Activated CD8-positive, alpha-beta T cell treated with anti-CD3 and anti-CD28 coated beads for 36 hours (primary cell): ENCODE data around the gene LMF1. TPM values are rescaled to one million over a fixed set of nuclear protein-coding genes. Genes with fewer than 3 reads are reported as not detected.

Source experiments
- ATAC-seq: fragments of 200-7000 bp; cut with Tn5 transposase; one replicate; pipeline ENCODE4 v1.10.0; 2021; ENCODE audit warnings: mild to moderate bottlenecking, moderate library complexity
- CTCF ChIA-PET: fragments of 350-600 bp; sonication (Branson Sonifier 250); formaldehyde crosslinking; loops from one replicate; lab custom pipeline; 2021; ENCODE audit warnings: antibody characterized with exemption; lab: Charles Lee
- POLR2A ChIA-PET: fragments of 350-600 bp; sonication (Branson Sonifier 250); formaldehyde crosslinking; loops from one replicate; lab custom pipeline; 2021; ENCODE audit warnings: antibody characterized with exemption; lab: Charles Lee
- DNase-seq: peaks from one replicate; pipeline ENCODE4 v3.0.0-alpha.2; 2020
- H3K27ac Mint-ChIP-seq: one replicate; pipeline ENCODE4 v1.8.0; 2021; ENCODE audit warnings: mild to moderate bottlenecking, mixed read lengths
- H3K27me3 Mint-ChIP-seq: one replicate; pipeline ENCODE4 v1.8.0; 2021; ENCODE audit warnings: mixed read lengths
- H3K36me3 Mint-ChIP-seq: one replicate; pipeline ENCODE4 v1.8.0; 2021; ENCODE audit warnings: low read depth, mixed read lengths
- H3K4me1 Mint-ChIP-seq: one replicate; pipeline ENCODE4 v1.8.0; 2021; ENCODE audit warnings: low read depth, mixed read lengths
- H3K4me3 Mint-ChIP-seq: one replicate; pipeline ENCODE4 v1.8.0; 2021; ENCODE audit warnings: mild to moderate bottlenecking, moderate library complexity, mixed read lengths
- H3K9me3 Mint-ChIP-seq: one replicate; pipeline ENCODE4 v1.8.0; 2021; ENCODE audit warnings: mixed read lengths
- intact Hi-C: fragments of 100-400 bp; cut with micrococcal nuclease; formaldehyde crosslinking; loops from one replicate; pipeline ENCODE4 v1.10.0; 2022
- total RNA-seq, 2 experiments: library from RNA; stranded (reverse); gene quantifications; one replicate each; pipeline ENCODE4 v1.2.3, GENCODE V29; 2021
- TF ChIP-seq, protein P1 (sequence below): fragments of 200-600 bp; IDR thresholded peaks from one replicate; pipeline ENCODE4 v1.8.0; 2022; ENCODE audit warnings: antibody characterized with exemption, mild to moderate bottlenecking

LMF1 gene
- total RNA-seq, 2 experiments from 2014 or later: 8.7 to 9.7 TPM

DNA sequence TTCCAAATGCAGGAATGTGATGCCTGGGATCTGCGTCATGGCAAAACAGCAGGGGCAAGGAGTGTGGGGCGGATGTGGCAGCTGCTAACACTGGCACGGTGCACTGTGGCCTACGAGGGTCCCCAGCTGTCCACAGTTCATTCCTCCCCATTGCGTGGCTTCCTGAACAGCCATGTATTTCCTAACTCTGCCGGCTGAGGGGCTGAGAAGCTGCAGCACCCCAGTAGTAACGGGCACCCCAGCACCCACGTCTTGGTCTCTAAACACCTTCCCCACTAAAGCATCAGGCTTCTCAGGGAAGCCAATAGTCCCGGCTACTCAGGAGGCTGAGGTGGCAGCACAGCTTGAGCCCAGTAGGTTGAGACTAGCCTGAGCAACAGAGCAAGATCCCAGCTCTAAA is 47.6 kb downstream of the LMF1 start:
- ATAC-seq: no peak
- ChIA-PET POLR2A (no interaction called here), CTCF (no interaction called here)
- DNase-seq: no peak
- no peak overlapping the region for H3K4me3 Mint-ChIP-seq
- no peaks in the 10 kb centered on the region for H3K4me1 Mint-ChIP-seq
- H3K27me3 Mint-ChIP-seq: no peaks in the 10 kb centered on the region
- intact Hi-C loops: no loop called here
- TF ChIP-seq, protein P1, sequence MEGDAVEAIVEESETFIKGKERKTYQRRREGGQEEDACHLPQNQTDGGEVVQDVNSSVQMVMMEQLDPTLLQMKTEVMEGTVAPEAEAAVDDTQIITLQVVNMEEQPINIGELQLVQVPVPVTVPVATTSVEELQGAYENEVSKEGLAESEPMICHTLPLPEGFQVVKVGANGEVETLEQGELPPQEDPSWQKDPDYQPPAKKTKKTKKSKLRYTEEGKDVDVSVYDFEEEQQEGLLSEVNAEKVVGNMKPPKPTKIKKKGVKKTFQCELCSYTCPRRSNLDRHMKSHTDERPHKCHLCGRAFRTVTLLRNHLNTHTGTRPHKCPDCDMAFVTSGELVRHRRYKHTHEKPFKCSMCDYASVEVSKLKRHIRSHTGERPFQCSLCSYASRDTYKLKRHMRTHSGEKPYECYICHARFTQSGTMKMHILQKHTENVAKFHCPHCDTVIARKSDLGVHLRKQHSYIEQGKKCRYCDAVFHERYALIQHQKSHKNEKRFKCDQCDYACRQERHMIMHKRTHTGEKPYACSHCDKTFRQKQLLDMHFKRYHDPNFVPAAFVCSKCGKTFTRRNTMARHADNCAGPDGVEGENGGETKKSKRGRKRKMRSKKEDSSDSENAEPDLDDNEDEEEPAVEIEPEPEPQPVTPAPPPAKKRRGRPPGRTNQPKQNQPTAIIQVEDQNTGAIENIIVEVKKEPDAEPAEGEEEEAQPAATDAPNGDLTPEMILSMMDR: no peak
- H3K9me3 Mint-ChIP-seq: peaks cover 4% of the 10 kb centered on the region
- peaks cover 16% of the 10 kb centered on the region for H3K36me3 Mint-ChIP-seq
- H3K27ac Mint-ChIP-seq: no peak overlapping the region

DNA sequence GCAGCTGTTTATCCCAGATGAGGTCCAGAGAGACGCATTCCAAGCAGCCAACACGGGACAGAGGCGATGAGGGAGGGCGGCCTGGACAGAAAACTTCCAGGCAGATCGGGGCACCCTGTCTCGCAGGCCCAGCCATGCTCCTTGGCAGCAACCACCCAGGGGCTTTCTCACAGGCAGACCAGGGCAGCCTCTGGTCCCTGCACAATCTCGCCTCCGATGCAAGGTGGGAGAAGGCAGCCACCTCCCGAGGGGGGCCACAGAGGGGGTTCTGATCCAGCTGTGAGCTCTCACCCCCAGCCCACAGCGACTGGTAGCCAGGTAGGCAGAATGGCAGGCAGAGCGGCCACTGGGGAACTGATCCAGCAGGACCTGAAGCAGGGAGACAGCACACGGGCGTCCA is 48.7 kb downstream of the LMF1 start:
- Mint-ChIP-seq H3K4me1 (no peaks in the 10 kb centered on the region), H3K4me3 (no peak overlapping the region), H3K27me3 (no peaks in the 10 kb centered on the region), H3K9me3 (peaks cover 4% of the 10 kb centered on the region), H3K27ac (no peak overlapping the region), H3K36me3 (peaks cover 16% of the 10 kb centered on the region)
- ChIA-PET CTCF (no interaction called here), POLR2A (no interaction called here)
- no peak for ATAC-seq
- TF ChIP-seq, protein P1: no peak
- no peak for DNase-seq
- intact Hi-C loops: no loop called here

DNA sequence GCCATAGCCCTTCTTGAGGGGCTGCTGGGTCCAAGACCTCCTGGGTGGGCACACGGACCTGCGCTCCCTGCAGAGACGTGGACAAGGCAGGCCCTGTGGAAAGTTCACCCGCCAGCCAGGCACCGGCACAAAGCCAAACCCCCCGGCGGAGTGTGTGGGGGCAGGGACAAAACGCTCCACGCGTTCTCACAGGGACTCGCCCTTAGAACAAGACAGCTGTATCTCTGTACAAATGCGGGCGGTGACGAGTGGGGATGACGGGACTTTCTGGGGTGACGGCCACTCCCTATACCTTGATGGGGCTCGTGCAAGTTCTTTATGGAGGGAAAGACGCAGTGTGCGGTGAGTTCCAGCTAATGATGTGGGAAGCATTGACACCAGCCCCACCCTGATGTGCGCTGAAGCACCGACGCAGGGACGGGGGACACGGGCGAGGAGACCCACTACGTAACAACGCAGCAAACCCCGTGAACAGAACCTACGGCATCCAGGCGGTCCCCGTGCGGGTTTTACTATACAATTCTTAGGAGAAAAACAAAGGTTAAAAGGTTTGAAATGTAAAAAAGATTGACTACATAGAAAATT is 49.4 kb downstream of the LMF1 start:
- Mint-ChIP-seq H3K27me3 (no peaks in the 10 kb centered on the region), H3K4me1 (no peaks in the 10 kb centered on the region), H3K27ac (no peak overlapping the region), H3K9me3 (peaks cover 4% of the 10 kb centered on the region), H3K4me3 (no peak overlapping the region), H3K36me3 (peaks cover 15% of the 10 kb centered on the region)
- ChIA-PET POLR2A (no interaction called here), CTCF (no interaction called here)
- ATAC-seq: no peak
- intact Hi-C loops: no loop called here
- no peak for DNase-seq
- TF ChIP-seq, protein P1: no peak

DNA sequence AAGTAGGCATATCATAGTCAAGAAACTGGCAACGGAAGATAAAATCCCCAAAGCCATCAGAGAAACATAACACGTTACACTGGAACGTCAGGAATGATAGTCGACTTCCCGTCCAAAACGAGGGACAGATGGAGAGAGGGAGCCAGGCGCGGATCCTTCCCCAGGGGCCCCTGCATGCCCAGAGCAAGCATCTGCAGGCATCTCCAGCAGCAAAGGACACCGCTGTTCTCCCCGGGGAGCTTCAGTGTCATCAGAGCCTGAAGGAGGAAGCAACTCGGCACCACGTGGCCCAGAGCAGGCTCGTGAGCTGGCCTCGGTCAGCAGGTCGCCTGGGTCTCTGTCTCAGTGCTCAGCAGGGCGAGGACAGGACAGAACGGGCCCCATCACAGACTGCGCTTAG is 50.1 kb downstream of the LMF1 start:
- no peaks in the 10 kb centered on the region for H3K27me3 Mint-ChIP-seq
- H3K27ac Mint-ChIP-seq: no peak overlapping the region
- no peaks in the 10 kb centered on the region for H3K4me1 Mint-ChIP-seq
- no peak for DNase-seq
- ATAC-seq: no peak
- no peak overlapping the region for H3K4me3 Mint-ChIP-seq
- no peaks in the 10 kb centered on the region for H3K9me3 Mint-ChIP-seq
- POLR2A ChIA-PET: no interaction called here
- CTCF ChIA-PET: no interaction called here
- TF ChIP-seq, protein P1: no peak
- intact Hi-C loops: no loop called here
- H3K36me3 Mint-ChIP-seq: peaks cover 11% of the 10 kb centered on the region

DNA sequence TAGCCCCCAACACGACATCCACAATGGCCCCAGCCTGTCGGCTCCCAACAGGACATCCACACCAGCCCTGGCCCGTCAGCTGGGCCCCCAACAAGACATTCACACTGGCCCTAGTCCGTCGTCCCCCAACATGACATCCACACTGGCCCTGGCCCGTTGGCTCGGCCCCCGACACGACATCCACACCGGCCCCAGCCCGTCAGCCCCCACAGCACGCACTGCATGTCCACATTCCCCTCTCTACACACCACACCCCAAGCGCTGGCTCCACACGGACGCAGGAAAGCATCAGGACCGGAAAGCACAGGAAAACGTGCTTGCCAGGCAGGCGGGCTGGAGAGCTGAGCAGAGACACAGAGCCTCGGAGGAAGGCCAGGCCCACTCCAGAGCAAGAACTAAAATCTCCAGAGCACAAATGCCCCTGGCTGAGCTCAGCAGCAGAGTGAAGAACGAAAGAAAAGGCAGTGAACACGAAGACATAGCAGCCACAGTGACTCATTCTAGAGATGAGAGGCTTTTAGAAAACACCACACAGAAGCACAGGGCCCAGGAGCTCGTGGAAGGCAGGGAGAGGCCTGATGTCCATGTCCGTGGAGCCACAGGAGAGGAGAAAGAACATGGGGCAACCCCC is 50.6 kb downstream of the LMF1 start:
- TF ChIP-seq, protein P1: no peak
- CTCF ChIA-PET: no interaction called here

More for the DNA sequence above, 50.6 kb downstream of the LMF1 start:
- DNase-seq (no peak), ATAC-seq (no peak)
- Mint-ChIP-seq H3K9me3 (no peaks in the 10 kb centered on the region), H3K27me3 (no peaks in the 10 kb centered on the region), H3K4me3 (no peak overlapping the region), H3K4me1 (no peaks in the 10 kb centered on the region), H3K27ac (no peak overlapping the region), H3K36me3 (peaks cover 11% of the 10 kb centered on the region)
- POLR2A ChIA-PET: no interaction called here
- intact Hi-C loops: no loop called here
